Fibroblast of lung (primary cell): ENCODE measurements around the gene CIB4. TPM values are rescaled to one million over a fixed set of nuclear protein-coding genes. Genes with fewer than 3 reads are reported as not detected.

ENCODE experiments used
- DNase-seq, 2 donors: peaks; one replicate each; pipeline versions ENCODE4 v3.0.0 to v3.0.0-alpha.2; 2010; ENCODE audit warnings: low read depth in 2 of 2
- H2AFZ ChIP-seq: 2 replicates; pipeline ENCODE4 v1.5.1; 2012; ENCODE audit warnings: low read length, control low read depth, inconsistent platforms
- H3K27ac ChIP-seq: 2 replicates; pipeline ENCODE4 v1.5.1; 2011; ENCODE audit warnings: low read length, control low read depth; ENCODE audit not compliant: insufficient read depth
- H3K27me3 ChIP-seq: 2 replicates; pipeline ENCODE4 v1.5.1; 2011; ENCODE audit warnings: mild to moderate bottlenecking, low read length; ENCODE audit not compliant: control insufficient read depth, insufficient read depth
- H3K36me3 ChIP-seq: 2 replicates; pipeline ENCODE4 v1.5.1; 2011; ENCODE audit warnings: low read length; ENCODE audit not compliant: control insufficient read depth, insufficient read depth
- H3K4me1 ChIP-seq: 2 replicates; pipeline ENCODE4 v1.5.1; 2011; ENCODE audit warnings: low read length; ENCODE audit not compliant: control insufficient read depth, insufficient read depth; ENCODE audit errors: extremely low read depth
- H3K4me2 ChIP-seq: 2 replicates; pipeline ENCODE4 v1.5.1; 2011; ENCODE audit warnings: low read length, control low read depth; ENCODE audit not compliant: insufficient read depth; ENCODE audit errors: extremely low read depth
- H3K4me3 ChIP-seq, 4 experiments: fragments of 200-600 bp in 1 of 4; sonication (generic) in 1 of 4; replicated peaks in 1 of 4; 2 replicates each; pipeline ENCODE4 v1.5.1; 2011 to 2016; ENCODE audit warnings: low read length in 4 of 4, low read depth in 3 of 4, mild to moderate bottlenecking in 3 of 4, control low read depth in 2 of 4, inconsistent platforms in 1 of 4, mixed read lengths in 1 of 4; ENCODE audit not compliant: insufficient read depth in 1 of 4; ENCODE audit errors: control extremely low read depth in 1 of 4
- H3K79me2 ChIP-seq: 2 replicates; pipeline ENCODE4 v1.5.1; 2012; ENCODE audit warnings: mild to moderate bottlenecking, low read length, inconsistent platforms; ENCODE audit not compliant: control insufficient read depth, insufficient read depth
- H3K9ac ChIP-seq: 2 replicates; pipeline ENCODE4 v1.5.1; 2011; ENCODE audit warnings: mild to moderate bottlenecking, low read length, control low read depth; ENCODE audit not compliant: insufficient read depth
- H3K9me3 ChIP-seq: 2 replicates; pipeline ENCODE4 v1.5.1; 2012; ENCODE audit warnings: low read depth, low read length; ENCODE audit not compliant: control insufficient read depth, insufficient read depth
- H4K20me1 ChIP-seq: 2 replicates; pipeline ENCODE4 v1.5.1; 2011; ENCODE audit warnings: low read length; ENCODE audit not compliant: control insufficient read depth, insufficient read depth; ENCODE audit errors: extremely low read depth
- EZH2 ChIP-seq: IDR thresholded peaks from 2 replicates; pipeline ENCODE4 v1.5.1; 2012; ENCODE audit warnings: low read length, control low read depth, mild to moderate bottlenecking; ENCODE audit errors: missing control alignments
- polyA plus RNA-seq, 2 donors: library from polyadenylated mRNA; depleted of rRNA in 1 of 2; stranded (reverse) in 1 of 2; unstranded in 1 of 2; fragments of >200 nt; gene quantifications; 2 replicates each; pipeline ENCODE4 v1.2.1, GENCODE V29; 2011 to 2012; ENCODE audit warnings: missing spikeins in 1 of 2
- total RNA-seq: library from RNA; depleted of rRNA; stranded (reverse); fragments of >200 nt; gene quantifications from 2 replicates; pipeline ENCODE4 v1.2.1, GENCODE V29; 2014
- TF ChIP-seq, protein P1 (sequence below), 2 donors: IDR thresholded peaks in 1 of 2; conservative IDR thresholded peaks in 1 of 2; 1 replicate in 1 of 2; 2 replicates in 1 of 2; pipeline ENCODE4 v1.5.1; 2011 to 2012; ENCODE audit warnings: low read length in 2 of 2, control low read depth in 1 of 2, inconsistent platforms in 1 of 2, low read depth in 1 of 2, mild to moderate bottlenecking in 1 of 2

CIB4 gene
- total and polyA plus RNA-seq, 2 donors (not counting 1 experiment from before 2014, with no cell fraction given): not detected

DNA sequence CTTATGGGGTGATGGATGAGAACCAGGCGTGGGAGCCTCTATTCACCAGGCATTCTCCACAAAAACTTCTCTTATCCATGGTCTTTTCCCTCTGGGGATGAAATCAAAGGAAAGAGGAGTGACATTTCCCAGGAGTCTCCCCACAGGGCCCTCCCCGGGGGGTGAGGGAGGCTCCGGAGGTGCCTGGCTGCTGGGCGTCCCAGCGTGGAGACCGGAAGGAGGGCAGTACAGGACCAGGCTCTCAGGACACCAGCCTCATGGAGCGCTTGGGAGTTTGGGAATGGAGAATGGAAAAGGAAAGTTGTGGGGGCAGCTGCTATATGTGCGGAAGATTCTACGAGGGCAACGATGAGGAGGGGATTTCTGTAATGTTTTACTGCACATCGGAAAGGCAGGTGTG lies 22.1 kb downstream of the CIB4 start:
- Histone ChIP-seq H3K27me3 (peaks cover 29% of the 10 kb centered on the region), H3K4me2 (no peak overlapping the region), H3K27ac (no peak overlapping the region)

DNA sequence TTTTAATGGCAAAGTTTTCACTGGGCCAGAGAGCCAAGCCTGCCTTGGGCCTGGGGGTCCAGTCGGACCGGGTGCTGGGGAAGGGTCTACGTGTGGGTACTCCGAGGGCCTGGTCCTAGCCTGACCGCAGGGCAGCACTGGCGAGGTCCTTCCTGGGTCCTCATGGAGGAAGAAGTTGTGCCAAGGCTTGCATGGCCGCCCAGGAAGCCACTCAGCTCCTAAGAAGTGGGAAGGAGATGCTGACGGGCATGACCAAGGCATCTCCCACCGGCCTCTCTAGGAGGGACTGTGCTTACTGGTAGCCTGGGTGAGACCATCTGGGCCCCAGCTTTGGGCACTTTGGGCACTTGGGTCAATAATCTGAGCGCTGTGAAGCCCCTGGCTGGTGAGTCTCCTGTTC lies 22.6 kb downstream of the CIB4 start:
- Histone ChIP-seq H3K79me2 (no peaks in the 10 kb centered on the region), H3K9ac (no peak overlapping the region), H2AFZ (no peak overlapping the region), H3K4me3 (no peak overlapping the region), H3K36me3 (no peaks in the 10 kb centered on the region), H3K4me2 (no peak overlapping the region), H3K9me3 (no peaks in the 10 kb centered on the region), H3K27ac (no peak overlapping the region), H3K27me3 (peaks cover 32% of the 10 kb centered on the region), H3K4me1 (peaks cover under 1% of the 10 kb centered on the region), H4K20me1 (no peaks in the 10 kb centered on the region)
- TF ChIP-seq, protein P1, sequence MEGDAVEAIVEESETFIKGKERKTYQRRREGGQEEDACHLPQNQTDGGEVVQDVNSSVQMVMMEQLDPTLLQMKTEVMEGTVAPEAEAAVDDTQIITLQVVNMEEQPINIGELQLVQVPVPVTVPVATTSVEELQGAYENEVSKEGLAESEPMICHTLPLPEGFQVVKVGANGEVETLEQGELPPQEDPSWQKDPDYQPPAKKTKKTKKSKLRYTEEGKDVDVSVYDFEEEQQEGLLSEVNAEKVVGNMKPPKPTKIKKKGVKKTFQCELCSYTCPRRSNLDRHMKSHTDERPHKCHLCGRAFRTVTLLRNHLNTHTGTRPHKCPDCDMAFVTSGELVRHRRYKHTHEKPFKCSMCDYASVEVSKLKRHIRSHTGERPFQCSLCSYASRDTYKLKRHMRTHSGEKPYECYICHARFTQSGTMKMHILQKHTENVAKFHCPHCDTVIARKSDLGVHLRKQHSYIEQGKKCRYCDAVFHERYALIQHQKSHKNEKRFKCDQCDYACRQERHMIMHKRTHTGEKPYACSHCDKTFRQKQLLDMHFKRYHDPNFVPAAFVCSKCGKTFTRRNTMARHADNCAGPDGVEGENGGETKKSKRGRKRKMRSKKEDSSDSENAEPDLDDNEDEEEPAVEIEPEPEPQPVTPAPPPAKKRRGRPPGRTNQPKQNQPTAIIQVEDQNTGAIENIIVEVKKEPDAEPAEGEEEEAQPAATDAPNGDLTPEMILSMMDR (conservative IDR thresholded peaks at IDR 0.05 in 1 of 2, IDR thresholded peaks at IDR 0.05 in 1 of 2; ENCODE audit: low read depth in 1 of 2, low read length in 2 of 2): no peak
- TF ChIP-seq EZH2: no peak
- no peak for DNase-seq

More for the DNA sequence above, 22.1 kb downstream of the CIB4 start:
- H3K4me3 ChIP-seq: no peak overlapping the region
- H3K9ac ChIP-seq: no peak overlapping the region
- no peaks in the 10 kb centered on the region for H3K9me3 ChIP-seq
- no peak overlapping the region for H2AFZ ChIP-seq
- H4K20me1 ChIP-seq: no peaks in the 10 kb centered on the region
- H3K36me3 ChIP-seq: no peaks in the 10 kb centered on the region
- TF ChIP-seq EZH2: no peak
- TF ChIP-seq, protein P1 (conservative IDR thresholded peaks at IDR 0.05 in 1 of 2, IDR thresholded peaks at IDR 0.05 in 1 of 2; ENCODE audit: low read depth in 1 of 2, low read length in 2 of 2): no peak
- H3K79me2 ChIP-seq: no peaks in the 10 kb centered on the region
- peaks cover 4% of the 10 kb centered on the region for H3K4me1 ChIP-seq
- DNase-seq: no peak

DNA sequence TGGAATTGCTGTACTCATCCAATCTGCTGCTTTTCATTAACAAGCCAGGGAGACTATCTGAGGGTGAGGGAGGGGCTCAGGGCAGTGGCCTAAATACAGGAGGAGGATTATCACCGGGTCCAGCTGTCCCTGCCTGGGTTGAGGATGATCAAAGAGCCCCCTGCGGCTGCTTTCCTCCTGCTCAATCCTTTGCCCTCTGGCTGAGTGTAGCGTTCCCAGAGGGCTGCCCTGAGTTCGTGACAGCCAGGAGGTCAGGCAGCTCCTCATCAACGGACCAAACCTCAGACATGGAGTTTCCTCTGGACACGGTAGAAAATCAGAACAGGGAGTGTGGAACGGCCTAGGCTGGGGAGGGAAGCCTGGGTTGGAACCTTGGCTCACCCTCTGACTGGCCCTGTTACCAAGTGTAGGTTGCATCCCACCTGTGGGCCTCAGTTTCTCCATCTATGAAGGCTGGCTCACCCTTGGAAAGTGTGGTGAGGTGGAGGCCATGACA lies 23.5 kb downstream of the CIB4 start:
- peaks cover 42% of the 10 kb centered on the region for H3K27me3 ChIP-seq
- H3K4me2 ChIP-seq: no peak overlapping the region
- H3K9me3 ChIP-seq: no peaks in the 10 kb centered on the region
- H4K20me1 ChIP-seq: no peaks in the 10 kb centered on the region
- no peaks in the 10 kb centered on the region for H3K4me1 ChIP-seq
- TF ChIP-seq, protein P1 (conservative IDR thresholded peaks at IDR 0.05 in 1 of 2, IDR thresholded peaks at IDR 0.05 in 1 of 2; ENCODE audit: low read depth in 1 of 2, low read length in 2 of 2): no peak
- TF ChIP-seq EZH2: no peak
- DNase-seq: no peak
- no peaks in the 10 kb centered on the region for H3K36me3 ChIP-seq
- no peaks in the 10 kb centered on the region for H3K79me2 ChIP-seq
- H2AFZ ChIP-seq: no peak overlapping the region
- no peak overlapping the region for H3K4me3 ChIP-seq
- H3K27ac ChIP-seq: no peak overlapping the region
- no peak overlapping the region for H3K9ac ChIP-seq
